HCT116 (cell line): Measurements from ENCODE around the gene EMC1. TPM values are rescaled to one million over a fixed set of nuclear protein-coding genes. Genes with fewer than 3 reads are reported as not detected.

Source experiments
- ATAC-seq: fragments of 200-7000 bp; cut with Tn5 transposase; 2 replicates; pipeline ENCODE4 v1.9.1; 2020; ENCODE audit warnings: mild to moderate bottlenecking, moderate library complexity
- BruUV-seq: library from RNA; stranded (reverse); fragments of 400-500 nt; replicated peaks from 2 replicates; lab custom pipeline; 2021; lab: Mats Ljungman, UMichigan
- CTCF ChIA-PET: fragments of 300-600 bp; sonication (Branson Sonifier 250); formaldehyde crosslinking; loops from one replicate; lab custom pipeline; 2021; ENCODE audit warnings: antibody characterized with exemption; lab: Charles Lee
- POLR2A ChIA-PET: fragments of 300-600, 350-600 bp; sonication (Branson Sonifier 250); formaldehyde crosslinking; loops from one replicate; lab custom pipeline; 2021; ENCODE audit warnings: antibody characterized with exemption; lab: Charles Lee
- RAD21 ChIA-PET, 2 experiments: fragments of 300-600 bp; sonication (Branson Sonifier 250); formaldehyde crosslinking; loops; one replicate each; lab custom pipeline; 2023; ENCODE audit warnings: low total read pairs in 2 of 2; ENCODE audit not compliant: uncharacterized antibody in 2 of 2, unreplicated experiment in 2 of 2, low non-redundant PET in 1 of 2; lab: Charles Lee
- DNase-seq: peaks from one replicate; pipeline ENCODE4 v3.0.0-alpha.2; 2010; ENCODE audit warnings: low read depth, low spot score
- H2AFZ ChIP-seq: fragments of 200-600 bp; shearing (Covaris generic), sonication (generic); 2 replicates; pipeline ENCODE4 v1.6.1; 2017; ENCODE audit warnings: low read depth, mixed run types, mixed read lengths, antibody characterized with exemption, low read length; ENCODE audit not compliant: poor library complexity, severe bottlenecking
- H3K27ac ChIP-seq: 2 replicates; pipeline ENCODE4 v1.5.1; 2012; ENCODE audit warnings: low read depth, low read length
- H3K27me3 ChIP-seq: fragments of 200-600 bp; sonication (generic); 2 replicates; pipeline ENCODE4 v1.6.1; 2016; ENCODE audit warnings: mixed run types, low read length, mixed read lengths; ENCODE audit not compliant: insufficient read depth
- H3K36me3 ChIP-seq, 2 experiments: fragments of 200-500 bp in 1 of 2; fragments of 200-600 bp in 1 of 2; sonication (Bioruptor generic) in 1 of 2; sonication (generic) in 1 of 2; 2 replicates each; pipeline versions ENCODE4 v1.5.1 to v1.6.1; 2014 to 2016; ENCODE audit warnings: low read length in 2 of 2, inconsistent platforms in 1 of 2, mixed read lengths in 1 of 2, mixed run types in 1 of 2; ENCODE audit not compliant: insufficient read depth in 2 of 2, control insufficient read depth in 1 of 2
- H3K4me1 ChIP-seq, 2 experiments: fragments of 200-600 bp in 1 of 2; sonication (generic) in 1 of 2; 2 replicates each; pipeline versions ENCODE4 v1.5.1 to v1.6.1; 2012 to 2017; ENCODE audit warnings: low read length in 2 of 2, inconsistent platforms in 1 of 2, mild to moderate bottlenecking in 1 of 2, mixed read lengths in 1 of 2, mixed run types in 1 of 2, moderate library complexity in 1 of 2; ENCODE audit not compliant: insufficient read depth in 2 of 2, control insufficient read depth in 1 of 2
- H3K4me2 ChIP-seq: fragments of 200-600 bp; sonication (generic); 2 replicates; pipeline ENCODE4 v1.6.1; 2017; ENCODE audit warnings: mixed run types, low read length, mixed read lengths
- H3K4me3 ChIP-seq, 2 experiments: fragments of 200-600 bp in 1 of 2; sonication (generic) in 1 of 2; replicated peaks in 1 of 2; 2 replicates each; pipeline ENCODE4 v1.5.1; 2011 to 2016; ENCODE audit warnings: low read length in 2 of 2, control low read depth in 1 of 2, low read depth in 1 of 2, mild to moderate bottlenecking in 1 of 2, mixed read lengths in 1 of 2, mixed run types in 1 of 2
- H3K79me2 ChIP-seq: fragments of 200-600 bp; sonication (generic); 2 replicates; pipeline ENCODE4 v1.6.1; 2017; ENCODE audit warnings: mild to moderate bottlenecking, mixed run types, low read length, moderate library complexity, mixed read lengths; ENCODE audit not compliant: insufficient read depth
- H3K9ac ChIP-seq: fragments of 200-600 bp; sonication (generic); 2 replicates; pipeline ENCODE4 v1.6.1; 2016; ENCODE audit warnings: low read length, mixed read lengths
- H3K9me2 ChIP-seq: fragments of 200-600 bp; sonication (generic), shearing (Covaris generic); 2 replicates; pipeline ENCODE4 v1.6.1; 2017; ENCODE audit warnings: mixed run types, mild to moderate bottlenecking, moderate library complexity; ENCODE audit not compliant: insufficient read depth
- H3K9me3 ChIP-seq, 2 experiments: fragments of 200-500 bp in 1 of 2; fragments of 200-600 bp in 1 of 2; sonication (Bioruptor generic) in 1 of 2; sonication (generic) in 1 of 2; 2 replicates each; pipeline ENCODE4 v1.6.1; 2014 to 2017; ENCODE audit warnings: low read length in 2 of 2, mixed read lengths in 2 of 2, inconsistent platforms in 1 of 2, low read depth in 1 of 2, mild to moderate bottlenecking in 1 of 2, mixed run types in 1 of 2, moderate library complexity in 1 of 2; ENCODE audit not compliant: control insufficient read depth in 1 of 2, insufficient read depth in 1 of 2
- H4K20me1 ChIP-seq: fragments of 200-600 bp; sonication (generic), shearing (Covaris generic); 2 replicates; pipeline ENCODE4 v1.6.1; 2017; ENCODE audit warnings: mixed run types, mild to moderate bottlenecking, moderate library complexity; ENCODE audit not compliant: insufficient read depth
- CBX3 ChIP-seq: IDR thresholded peaks from 2 replicates; pipeline ENCODE4 v1.6.1; 2012; ENCODE audit warnings: low read depth
- CEBPB ChIP-seq: IDR thresholded peaks from 2 replicates; pipeline ENCODE4 v1.6.1; 2012; ENCODE audit warnings: low read depth
- CTCF ChIP-seq, 3 experiments: fragments of 200-600 bp in 1 of 3; sonication (generic) in 1 of 3; IDR thresholded peaks in 2 of 3; conservative IDR thresholded peaks in 1 of 3; 2 replicates each; pipeline ENCODE4 v1.5.1; 2012 to 2017; ENCODE audit warnings: low read depth in 2 of 3, low read length in 2 of 3, antibody characterized with exemption in 1 of 3, borderline replicate concordance in 1 of 3, control low read depth in 1 of 3, mild to moderate bottlenecking in 1 of 3, mixed read lengths in 1 of 3, mixed run types in 1 of 3, moderate library complexity in 1 of 3; ENCODE audit not compliant: insufficient read depth in 1 of 3
- EGR1 ChIP-seq: IDR thresholded peaks from 2 replicates; pipeline ENCODE4 v1.6.1; 2012; ENCODE audit warnings: low read depth
- ELF1 ChIP-seq: IDR thresholded peaks from 2 replicates; pipeline ENCODE4 v1.6.1; 2012; ENCODE audit warnings: low read depth, borderline replicate concordance
- EZH2phosphoT487 ChIP-seq: fragments of 200-600 bp; IDR thresholded peaks from 2 replicates; pipeline ENCODE4 v1.6.1; 2018; ENCODE audit warnings: antibody characterized with exemption, borderline replicate concordance
- JUND ChIP-seq: IDR thresholded peaks from 2 replicates; pipeline ENCODE4 v1.6.1; 2012
- POLR2A ChIP-seq: IDR thresholded peaks from 2 replicates; pipeline ENCODE4 v1.7.0; 2011; ENCODE audit warnings: borderline replicate concordance; ENCODE audit not compliant: insufficient read depth, insufficient read length; ENCODE audit errors: extremely low read depth
- REST ChIP-seq: IDR thresholded peaks from 2 replicates; pipeline ENCODE4 v1.6.1; 2012; ENCODE audit warnings: low read depth
- SIN3A ChIP-seq: IDR thresholded peaks from 2 replicates; pipeline ENCODE4 v1.6.1; 2012; ENCODE audit warnings: low read depth
- SP1 ChIP-seq: IDR thresholded peaks from 2 replicates; pipeline ENCODE4 v1.6.1; 2012; ENCODE audit warnings: low read depth
- SRF ChIP-seq: IDR thresholded peaks from 2 replicates; pipeline ENCODE4 v1.6.1; 2012; ENCODE audit warnings: low read depth
- TCF7L2 ChIP-seq: IDR thresholded peaks from 2 replicates; pipeline ENCODE4 v1.7.0; 2011; ENCODE audit warnings: borderline replicate concordance, inconsistent platforms; ENCODE audit not compliant: insufficient read depth, insufficient read length; ENCODE audit errors: extremely low read depth
- YY1 ChIP-seq: IDR thresholded peaks from 2 replicates; pipeline ENCODE4 v1.6.1; 2011; ENCODE audit warnings: low read length, low read depth, moderate library complexity, mild to moderate bottlenecking; ENCODE audit not compliant: insufficient replicate concordance; ENCODE audit errors: extremely low read depth
- ZBTB33 ChIP-seq: IDR thresholded peaks from 2 replicates; pipeline ENCODE4 v1.6.1; 2011; ENCODE audit warnings: mild to moderate bottlenecking, low read length, moderate library complexity; ENCODE audit not compliant: insufficient replicate concordance; ENCODE audit errors: extremely low read depth
- ZFX ChIP-seq: fragments of 450-650 bp; IDR thresholded peaks from 2 replicates; pipeline ENCODE4 v1.6.1; 2017
- intact Hi-C: fragments of 100-400 bp; cut with micrococcal nuclease; formaldehyde crosslinking; loops from 2 replicates; pipeline ENCODE4 v1.10.0; 2022
- total RNA-seq: library from RNA; stranded (reverse); gene quantifications from one replicate; pipeline ENCODE4 v1.2.1, GENCODE V29; 2021; ENCODE audit not compliant: unreplicated experiment

EMC1 gene
- total RNA-seq, 1 experiment from 2014 or later: 66.6 TPM

- TF ChIP-seq CEBPB: no peak
- TF ChIP-seq EZH2phosphoT487: no peak
- no peak for TF ChIP-seq SIN3A
- TF ChIP-seq EGR1: no peak
- TF ChIP-seq CBX3: no peak
- TF ChIP-seq YY1: no peak
- TF ChIP-seq TCF7L2: no peak
These were observed 58.3 kb downstream of the EMC1 start (continued) for GRCh38 chr1:19193004-19193403.

- no peak for ATAC-seq
- TF ChIP-seq EZH2phosphoT487 (no peak), REST (no peak), JUND (no peak), SRF (no peak), ZFX (no peak), ZBTB33 (no peak), POLR2A (no peak), EGR1 (no peak), SP1 (no peak), CBX3 (no peak), ELF1 (no peak), CTCF (IDR thresholded peaks at IDR 0.05 in 2 of 3, conservative IDR thresholded peaks at IDR 0.05 in 1 of 3; ENCODE audit: borderline replicate concordance in 1 of 3, insufficient read depth in 1 of 3, low read depth in 2 of 3, low read length in 2 of 3) (no peak)
These were observed 59.5 kb downstream of the EMC1 start for GRCh38 chr1:19191811-19192210.

More at GRCh38 chr1:19191811-19192210, 59.5 kb downstream of the EMC1 start:
- no peak overlapping the region for H3K4me3 ChIP-seq
- H3K79me2 ChIP-seq: peaks cover 36% of the 10 kb centered on the region
- intact Hi-C loops: no loop called here
- H3K36me3 ChIP-seq: peaks cover 57 to 61% of the 10 kb centered on the region in 2 experiments
- no peaks in the 10 kb centered on the region for H3K9me2 ChIP-seq
- CTCF ChIA-PET: interaction anchor here (1.0 kb wide), 1 partner anchor 17 kb away, joined by 3 read pairs; no protein-coding TSS in a partner anchor
- no peaks in the 10 kb centered on the region for H3K27me3 ChIP-seq
- POLR2A ChIA-PET: no interaction called here
- no peak for DNase-seq
- no peaks in the 10 kb centered on the region for H3K9me3 ChIP-seq
- BruUV-seq: no TSS peak
- H2AFZ ChIP-seq: no peak overlapping the region
- no peaks in the 10 kb centered on the region for H4K20me1 ChIP-seq
- no peak overlapping the region for H3K27ac ChIP-seq
- no peak overlapping the region for H3K4me2 ChIP-seq
- no peaks in the 10 kb centered on the region for H3K4me1 ChIP-seq
- H3K9ac ChIP-seq: no peak overlapping the region
- RAD21 ChIA-PET: no interaction called here
